K562 (cell line): ENCODE results near the gene ZRANB3. TPM values are rescaled to one million over a fixed set of nuclear protein-coding genes. Genes with fewer than 3 reads are reported as not detected.

Experiments
- ATAC-seq: fragments of 200-7000 bp; cut with Tn5 transposase; 3 replicates; pipeline ENCODE4 v1.9.1; 2020; ENCODE audit warnings: moderate library complexity
- BruUV-seq: library from RNA; stranded (reverse); fragments of 400-500 nt; replicated peaks from 2 replicates; lab custom pipeline; 2021; lab: Mats Ljungman, UMichigan
- CTCF ChIA-PET: fragments of 300-600 bp; formaldehyde crosslinking; extraction: SDS; loops from one replicate; lab custom pipeline; 2021; ENCODE audit warnings: low intra/inter-chr PET ratio; lab: Yijun Ruan, JAX
- POLR2A ChIA-PET: fragments of 300-600, 350-650 bp; sonication (Branson Sonifier 250); formaldehyde crosslinking; extraction: SDS; loops from one replicate; lab custom pipeline; 2021; ENCODE audit warnings: antibody characterized with exemption, inconsistent platforms; lab: Yijun Ruan, JAX
- DNase-seq, 4 experiments: peaks; one replicate each; pipeline versions ENCODE4 v3.0.0 to v3.0.0-alpha.2; 2011 to 2018; ENCODE audit warnings: low spot score in 3 of 4, mixed read lengths in 3 of 4; ENCODE audit errors: extremely low read depth in 1 of 4
- FAIRE-seq: peaks from 2 replicates; lab custom pipeline; 2011; peaks lifted over from hg19 to GRCh38; lab: Jason Lieb, UNC
- H2AFZ ChIP-seq: 2 replicates; pipeline ENCODE4 v1.6.0; 2011; ENCODE audit warnings: low read depth, low read length, control low read depth, inconsistent platforms
- H3K27ac ChIP-seq: fragments of 200-600 bp; 3 replicates; pipeline ENCODE4 v1.8.0; 2011; ENCODE audit warnings: low read depth, mild to moderate bottlenecking, control low read depth, inconsistent platforms, low read length, moderate library complexity, mixed read lengths; ENCODE audit errors: extremely low read depth
- H3K27me3 ChIP-seq, 2 experiments: fragments of 300-600 bp in 1 of 2; 2 replicates in 1 of 2; 3 replicates in 1 of 2; pipeline versions ENCODE4 v1.6.0 to v1.8.0; 2011; ENCODE audit warnings: inconsistent platforms in 2 of 2, low read length in 2 of 2, mild to moderate bottlenecking in 1 of 2, mixed read lengths in 1 of 2, moderate library complexity in 1 of 2; ENCODE audit not compliant: control insufficient read depth in 2 of 2, insufficient read depth in 2 of 2
- H3K36me3 ChIP-seq: fragments of 300-600 bp; 3 replicates; pipeline ENCODE4 v1.8.0; 2011; ENCODE audit warnings: mild to moderate bottlenecking, low read length, inconsistent platforms; ENCODE audit not compliant: control insufficient read depth, insufficient read depth
- H3K4me1 ChIP-seq, 2 experiments: fragments of 200-600 bp in 1 of 2; replicated peaks in 1 of 2; 2 replicates in 1 of 2; 3 replicates in 1 of 2; pipeline versions ENCODE4 v1.5.1 to v1.8.0; 2011; ENCODE audit warnings: inconsistent platforms in 2 of 2, low read length in 2 of 2, mild to moderate bottlenecking in 1 of 2, mixed read lengths in 1 of 2, moderate library complexity in 1 of 2; ENCODE audit not compliant: control insufficient read depth in 2 of 2, insufficient read depth in 2 of 2
- H3K4me2 ChIP-seq: 2 replicates; pipeline ENCODE4 v1.6.1; 2011; ENCODE audit warnings: low read length, control low read depth, inconsistent platforms, mixed read lengths; ENCODE audit not compliant: insufficient read depth
- H3K4me3 ChIP-seq: fragments of 200-600 bp; sonication (generic), shearing (Covaris generic); 2 replicates; pipeline ENCODE4 v1.5.1; 2016; ENCODE audit warnings: control low read depth, inconsistent platforms
- H3K79me2 ChIP-seq: fragments of 200-600 bp; 3 replicates; pipeline ENCODE4 v1.8.0; 2011; ENCODE audit warnings: low read length, inconsistent platforms; ENCODE audit not compliant: control insufficient read depth, insufficient read depth
- H3K9ac ChIP-seq, 2 experiments: 2 replicates each; pipeline versions ENCODE4 v1.6.0 to v1.6.1; 2011; ENCODE audit warnings: low read depth in 2 of 2, low read length in 2 of 2, control low read depth in 1 of 2, inconsistent platforms in 1 of 2, mild to moderate bottlenecking in 1 of 2, mixed read lengths in 1 of 2; ENCODE audit not compliant: insufficient read depth in 1 of 2
- H3K9me1 ChIP-seq: one replicate; pipeline ENCODE4 v1.6.0; 2011; ENCODE audit warnings: inconsistent platforms, mild to moderate bottlenecking, low read length, moderate library complexity; ENCODE audit not compliant: control insufficient read depth, insufficient read depth
- H3K9me3 ChIP-seq: replicated peaks from 2 replicates; pipeline ENCODE4 v1.5.1; 2011; ENCODE audit warnings: low read depth, low read length, inconsistent platforms; ENCODE audit not compliant: control insufficient read depth, insufficient read depth
- H4K20me1 ChIP-seq: replicated peaks from 2 replicates; pipeline ENCODE4 v1.6.1; 2011; ENCODE audit warnings: low read length, inconsistent platforms, mixed read lengths; ENCODE audit not compliant: control insufficient read depth, insufficient read depth
- CBX1 ChIP-seq: sonication (generic); IDR thresholded peaks from 2 replicates; pipeline ENCODE4 v1.6.1; 2016; ENCODE audit warnings: antibody characterized with exemption, low read depth, mild to moderate bottlenecking
- CHAMP1 ChIP-seq: fragments of 450-650 bp; IDR thresholded peaks from 2 replicates; pipeline ENCODE4 v1.6.1; 2016; ENCODE audit warnings: mild to moderate bottlenecking
- CHCHD3 ChIP-seq: fragments of 250-450 bp; sonication (Bioruptor Pico); IDR thresholded peaks from 2 replicates; pipeline ENCODE4 v2.1.2; 2022; ENCODE audit warnings: mild to moderate bottlenecking
- EP300 ChIP-seq: IDR thresholded peaks from 2 replicates; pipeline ENCODE4 v1.6.1; 2012; ENCODE audit warnings: low read length, improper control_type of control experiment
- GMEB1 ChIP-seq: fragments of 250-450 bp; sonication (Bioruptor Pico); IDR thresholded peaks from 2 replicates; pipeline ENCODE4 v1.4.0; 2020; ENCODE audit warnings: mild to moderate bottlenecking
- HNRNPH1 ChIP-seq: fragments of 200-400 bp; formaldehyde crosslinking; optimal IDR thresholded peaks from 2 replicates; pipeline ENCODE3; 2017; ENCODE audit warnings: low read depth, mild to moderate bottlenecking, low read length, moderate library complexity
- ID3 ChIP-seq, 2 experiments: fragments of 250-450 bp in 1 of 2; fragments of 450-650 bp in 1 of 2; sonication (Bioruptor Pico) in 1 of 2; IDR thresholded peaks; 2 replicates each; pipeline versions ENCODE4 v1.6.1 to v1.8.0; 2016 to 2021; ENCODE audit warnings: mild to moderate bottlenecking in 2 of 2, moderate library complexity in 2 of 2, missing compliant biosample characterization in 1 of 2, missing genetic modification characterization in 1 of 2
- IFI16 ChIP-seq: fragments of 250-450 bp; sonication (Bioruptor Pico); IDR thresholded peaks from 2 replicates; pipeline ENCODE4 v2.1.2; 2022; ENCODE audit warnings: mild to moderate bottlenecking, inconsistent platforms
- IRF1 ChIP-seq: sonication (generic); formaldehyde crosslinking; IDR thresholded peaks from 2 replicates; pipeline ENCODE4 v1.8.0; 2022; ENCODE audit warnings: missing genetic modification reagents, mild to moderate bottlenecking, borderline replicate concordance
- MAZ ChIP-seq, 2 experiments: fragments of 450-650 bp in 1 of 2; sonication (generic) in 1 of 2; formaldehyde crosslinking; IDR thresholded peaks in 1 of 2; conservative IDR thresholded peaks in 1 of 2; 2 replicates each; pipeline versions ENCODE4 v1.4.0 to v1.5.0; 2020; ENCODE audit warnings: mild to moderate bottlenecking in 1 of 2, missing genetic modification reagents in 1 of 2
- POLR2AphosphoS2 ChIP-seq: IDR thresholded peaks from 2 replicates; pipeline ENCODE4 v1.6.1; 2012; ENCODE audit warnings: low read length, improper control_type of control experiment
- RAD51 ChIP-seq: fragments of 450-650 bp; IDR thresholded peaks from 2 replicates; pipeline ENCODE4 v1.7.1; 2016; ENCODE audit warnings: low read depth, mild to moderate bottlenecking, borderline replicate concordance
- SP2 ChIP-seq: IDR thresholded peaks from 2 replicates; pipeline ENCODE4 v1.6.1; 2011; ENCODE audit warnings: mild to moderate bottlenecking, low read depth, low read length, moderate library complexity; ENCODE audit not compliant: poor library complexity, severe bottlenecking; ENCODE audit errors: extremely low read depth
- TGIF2 ChIP-seq: sonication (generic); formaldehyde crosslinking; IDR thresholded peaks from 2 replicates; pipeline ENCODE4 v1.8.1; 2022; ENCODE audit warnings: mild to moderate bottlenecking, missing genetic modification reagents, moderate library complexity
- U2AF1 ChIP-seq: fragments of 200-400 bp; formaldehyde crosslinking; optimal IDR thresholded peaks from 2 replicates; pipeline ENCODE3; 2017; ENCODE audit warnings: mild to moderate bottlenecking, low read depth, low read length, moderate library complexity
- ZNF197 ChIP-seq: fragments of 200-800 bp; sonication (Bioruptor generic); IDR thresholded peaks from 2 replicates; pipeline ENCODE4 v1.6.1; 2016; ENCODE audit warnings: low read depth, missing genetic modification characterization, missing compliant biosample characterization
- WGBS: fragments of 100-300 bp; shearing (Covaris generic); methylation state at CpG from one replicate; pipeline ENCODE4 v1.1.6; 2016; ENCODE audit warnings: low coverage, mixed read lengths; ENCODE audit not compliant: insufficient coverage; ENCODE audit errors: missing lambda C conversion rate; 5-methylcytosine and 5-hydroxymethylcytosine counted together
- in situ Hi-C: fragments of 300-500 bp; cut with MboI; formaldehyde crosslinking; loops from 4 replicates; pipeline ENCODE4 v1.15.0; 2018; ENCODE audit warnings: inconsistent platforms, mixed read lengths
- intact Hi-C: fragments of 100-400 bp; cut with micrococcal nuclease; formaldehyde crosslinking; loops from 2 replicates; pipeline ENCODE4 v1.14.2; 2022
- polyA plus RNA-seq, 8 experiments: library from polyadenylated mRNA; depleted of rRNA in 4 of 8; stranded (reverse) in 5 of 8; unstranded in 3 of 8; fragments of >200 nt; fragmentation: Nextera tagmentation in 2 of 8; fragmentation: Illumina TruSeq in 1 of 8; extraction: Ambion mirVana in 2 of 8; extraction: Trizol in 1 of 8; gene quantifications; 2 replicates each; pipeline versions ENCODE4 v1.2.1 to v1.2.3, GENCODE V29; 2011 to 2014; ENCODE audit warnings: inconsistent platforms in 1 of 8, missing spikeins in 1 of 8
- total RNA-seq, 7 experiments: library from RNA; depleted of rRNA in 6 of 7; stranded (reverse); fragments of >200 nt in 6 of 7; fragmentation: Illumina TruSeq in 2 of 7; extraction: Trizol in 2 of 7; gene quantifications; 2 replicates each; pipeline versions ENCODE4 v1.2.1 to v1.2.3, GENCODE V29; 2011 to 2021; ENCODE audit warnings: low replicate concordance in 1 of 7

The ZRANB3 gene
- total and polyA plus RNA-seq, 9 of the 15 experiments (the other 6 are each of a cell fraction or from before 2014, with no cell fraction given), result 8.6 to 21.3 (median 14.7) TPM

GRCh38 chr2:135162377-135162776, 368.6 kb downstream of the ZRANB3 start (continued):
- no peak for TF ChIP-seq ID3 (CRISPR knock-in tag; IDR thresholded peaks at IDR 0.05)
- TF ChIP-seq ID3 (tag; IDR thresholded peaks at IDR 0.05), result no peak
- no peak for TF ChIP-seq GMEB1 (CRISPR knock-in tag)
- TF ChIP-seq HNRNPH1, result no peak

- CTCF ChIA-PET, result no interaction called here
- no peak for DNase-seq
- TF ChIP-seq CBX1, result no peak
- no peak for TF ChIP-seq CHAMP1
- TF ChIP-seq POLR2AphosphoS2, result no peak
- no peak for TF ChIP-seq TGIF2 (CRISPR knock-in tag)
- TF ChIP-seq SP2, result no peak
- no peak for TF ChIP-seq IRF1 (CRISPR knock-in tag)
- no peak for TF ChIP-seq CHCHD3 (CRISPR knock-in tag)
- no peak for TF ChIP-seq MAZ (CRISPR knock-in tag; conservative IDR thresholded peaks at IDR 0.05 in 1 of 2, IDR thresholded peaks at IDR 0.05 in 1 of 2)
- TF ChIP-seq IFI16, result no peak
- no peak for TF ChIP-seq ZNF197 (CRISPR knock-in tag)
- no peak for TF ChIP-seq RAD51
- TF ChIP-seq U2AF1, result no peak
- TF ChIP-seq EP300, result no peak
These were observed 371.8 kb downstream of the ZRANB3 start for GRCh38 chr2:135159191-135159590.

More at GRCh38 chr2:135159191-135159590, 371.8 kb downstream of the ZRANB3 start:
- Histone ChIP-seq H3K79me2 (no peaks in the 10 kb centered on the region), H3K36me3 (peaks cover 73% of the 10 kb centered on the region), H3K27me3 (no peaks in the 10 kb centered on the region), H3K4me1 (no peaks in the 10 kb centered on the region), H3K9me3 (no peaks in the 10 kb centered on the region), H2AFZ (no peak overlapping the region), H3K4me2 (no peak overlapping the region), H3K9me1 (no peaks in the 10 kb centered on the region), H3K4me3 (no peak overlapping the region), H3K9ac (no peak overlapping the region), H4K20me1 (no peaks in the 10 kb centered on the region), H3K27ac (no peak overlapping the region)
- WGBS, result 91% methylated on average over 2 of the region's 2 CpGs
- intact Hi-C loops (no loop called here), in situ Hi-C loops (no loop called here)
- POLR2A ChIA-PET, result interaction anchor here (1.2 kb wide), 1 partner anchor 413 kb away, joined by 3 read pairs; no protein-coding TSS in a partner anchor
- BruUV-seq, result no TSS peak
- peak; percentile 49; the same call in 2 of the 3 replicates for ATAC-seq
- FAIRE-seq, result no peak
